Thyroid gland (tissue), 4 donors: ENCODE data around the gene NALCN. TPM values are rescaled to one million over a fixed set of nuclear protein-coding genes. Genes with fewer than 3 reads are reported as not detected.

Source experiments
- DNase-seq, 2 donors: peaks; one replicate each; pipeline ENCODE4 v3.0.0-alpha.2; 2019
- H3K27ac ChIP-seq, 3 donors: fragments of 200-600 bp; sonication (generic); 1 replicate in 2 of 3; 2 replicates in 1 of 3; pipeline ENCODE4 v1.5.1; 2016 to 2019; ENCODE audit warnings: mild to moderate bottlenecking in 1 of 3, moderate library complexity in 1 of 3
- H3K27me3 ChIP-seq: fragments of 200-600 bp; sonication (generic); one replicate; pipeline ENCODE4 v1.5.1; 2019
- H3K36me3 ChIP-seq, 2 donors: fragments of 200-600 bp; sonication (generic); one replicate each; pipeline ENCODE4 v1.5.1; 2016 to 2019
- H3K4me1 ChIP-seq, 2 donors: fragments of 200-600 bp; sonication (generic); one replicate each; pipeline ENCODE4 v1.5.1; 2017 to 2019
- H3K4me3 ChIP-seq, 3 donors: fragments of 200-600 bp; sonication (generic); replicated peaks in 1 of 3; 1 replicate in 2 of 3; 2 replicates in 1 of 3; pipeline ENCODE4 v1.5.1; 2016; ENCODE audit warnings: mild to moderate bottlenecking in 1 of 3
- H3K9me3 ChIP-seq: fragments of 200-600 bp; sonication (generic); one replicate; pipeline ENCODE4 v1.5.1; 2017
- CTCF ChIP-seq, 6 experiments: fragments of 200-600 bp in 3 of 6; fragments of 450-650 bp in 3 of 6; sonication (generic) in 3 of 6; IDR thresholded peaks; one replicate each; pipeline ENCODE4 v1.5.1; 2016 to 2019; ENCODE audit warnings: antibody characterized with exemption in 6 of 6, mild to moderate bottlenecking in 2 of 6, inconsistent platforms in 1 of 6, moderate library complexity in 1 of 6
- POLR2A ChIP-seq, 2 donors: fragments of 450-650 bp; IDR thresholded peaks; one replicate each; pipeline ENCODE4 v1.6.1; 2017; ENCODE audit warnings: antibody characterized with exemption in 2 of 2, mild to moderate bottlenecking in 2 of 2, moderate library complexity in 1 of 2
- WGBS, 2 donors: methylation state at CpG; one replicate each; pipeline ENCODE4 v1.1.5; 2017; 5-methylcytosine and 5-hydroxymethylcytosine counted together
- intact Hi-C: fragments of 100-400 bp; cut with DNase I; formaldehyde crosslinking; loops from one replicate; pipeline ENCODE4 v1.15.1; 2023
- total RNA-seq, 4 donors: library from RNA; depleted of rRNA; stranded (reverse); fragments of >200 nt; gene quantifications; one replicate each; pipeline ENCODE4 v1.2.3, GENCODE V29; 2016

NALCN gene
- total RNA-seq, 4 donors from 2014 or later, result 2.3 to 6.4 (median 4.4) TPM

- intact Hi-C loops, result no loop called here
- H3K36me3 ChIP-seq, result no peaks in the 10 kb centered on the region
- no peak overlapping the region for H3K4me3 ChIP-seq
- H3K4me1 ChIP-seq, result no peaks in the 10 kb centered on the region
- H3K9me3 ChIP-seq, result no peaks in the 10 kb centered on the region
- no peak overlapping the region for H3K27ac ChIP-seq
- H3K27me3 ChIP-seq, result no peaks in the 10 kb centered on the region
- no peak for DNase-seq
- TF ChIP-seq CTCF (IDR thresholded peaks at IDR 0.05) (no peak), POLR2A (IDR thresholded peaks at IDR 0.05) (no peak)
- WGBS, 2 donors, result 21 to 28% methylated on average over 2 of the region's 2 CpGs
These were observed 330.8 kb downstream of the NALCN start for GRCh38 chr13:101085551-101085950.

GRCh38 chr13:101082441-101082840 lies 333.9 kb downstream of the NALCN start:
- no peak for DNase-seq
- no peak for TF ChIP-seq CTCF (IDR thresholded peaks at IDR 0.05)
- no peak for TF ChIP-seq POLR2A (IDR thresholded peaks at IDR 0.05)

GRCh38 chr13:101080616-101081015 lies 335.7 kb downstream of the NALCN start:
- TF ChIP-seq CTCF (IDR thresholded peaks at IDR 0.05), result no peak
- no peak for TF ChIP-seq POLR2A (IDR thresholded peaks at IDR 0.05)

More at GRCh38 chr13:101082441-101082840, 333.9 kb downstream of the NALCN start:
- intact Hi-C loops, result no loop called here
- Histone ChIP-seq H3K36me3 (no peaks in the 10 kb centered on the region), H3K9me3 (no peaks in the 10 kb centered on the region), H3K27me3 (no peaks in the 10 kb centered on the region), H3K27ac (no peak overlapping the region), H3K4me1 (no peaks in the 10 kb centered on the region), H3K4me3 (no peak overlapping the region)
- 83 to 90% methylated on average over 5 of the region's 5 CpGs for WGBS, 2 donors

GRCh38 chr13:101065329-101065728 lies 351.0 kb downstream of the NALCN start:
- Histone ChIP-seq H3K9me3 (no peaks in the 10 kb centered on the region), H3K4me3 (no peak overlapping the region), H3K27ac (no peak overlapping the region), H3K27me3 (no peaks in the 10 kb centered on the region), H3K36me3 (no peaks in the 10 kb centered on the region), H3K4me1 (no peaks in the 10 kb centered on the region)
- TF ChIP-seq POLR2A (IDR thresholded peaks at IDR 0.05), result no peak
- no peak for TF ChIP-seq CTCF (IDR thresholded peaks at IDR 0.05)
- 90% methylated on average over 12 of the region's 12 CpGs for WGBS, 2 donors
- DNase-seq, result no peak
- intact Hi-C loops, result no loop called here

More at GRCh38 chr13:101080616-101081015, 335.7 kb downstream of the NALCN start:
- Histone ChIP-seq H3K4me1 (no peaks in the 10 kb centered on the region), H3K27me3 (no peaks in the 10 kb centered on the region), H3K4me3 (no peak overlapping the region), H3K36me3 (no peaks in the 10 kb centered on the region), H3K9me3 (no peaks in the 10 kb centered on the region), H3K27ac (no peak overlapping the region)
- intact Hi-C loops, result no loop called here
- no peak for DNase-seq

- Histone ChIP-seq H3K27ac (no peak overlapping the region), H3K27me3 (no peaks in the 10 kb centered on the region), H3K4me1 (no peaks in the 10 kb centered on the region), H3K4me3 (no peak overlapping the region), H3K9me3 (no peaks in the 10 kb centered on the region), H3K36me3 (no peaks in the 10 kb centered on the region)
- WGBS, 2 donors, result 65 to 74% methylated on average over 10 of the region's 10 CpGs
- intact Hi-C loops, result no loop called here
- DNase-seq, result no peak
- TF ChIP-seq POLR2A (IDR thresholded peaks at IDR 0.05) (no peak), CTCF (IDR thresholded peaks at IDR 0.05) (no peak)
These were observed 356.5 kb downstream of the NALCN start for GRCh38 chr13:101059793-101060192.
